K562 (cell line): ENCODE results near the gene WBP1L. TPM values are rescaled to one million over a fixed set of nuclear protein-coding genes. Genes with fewer than 3 reads are reported as not detected.

Experiments
- ATAC-seq: fragments of 200-7000 bp; cut with Tn5 transposase; 3 replicates; pipeline ENCODE4 v1.9.1; 2020; ENCODE audit warnings: moderate library complexity
- Bru-seq: library from RNA; stranded (reverse); fragments of 400-500 nt; gene quantifications from one replicate; lab custom pipeline; 2021; lab: Mats Ljungman, UMichigan
- BruChase-seq, 2 experiments: library from RNA; stranded (reverse); fragments of 400-500 nt; gene quantifications; one replicate each; lab custom pipeline; 2021; lab: Mats Ljungman, UMichigan
- BruUV-seq: library from RNA; stranded (reverse); fragments of 400-500 nt; replicated peaks from 2 replicates; lab custom pipeline; 2021; lab: Mats Ljungman, UMichigan
- CTCF ChIA-PET: fragments of 300-600 bp; formaldehyde crosslinking; extraction: SDS; loops from one replicate; lab custom pipeline; 2021; ENCODE audit warnings: low intra/inter-chr PET ratio; lab: Yijun Ruan, JAX
- POLR2A ChIA-PET: fragments of 300-600, 350-650 bp; sonication (Branson Sonifier 250); formaldehyde crosslinking; extraction: SDS; loops from one replicate; lab custom pipeline; 2021; ENCODE audit warnings: antibody characterized with exemption, inconsistent platforms; lab: Yijun Ruan, JAX
- DNase-seq, 4 experiments: peaks; one replicate each; pipeline versions ENCODE4 v3.0.0 to v3.0.0-alpha.2; 2011 to 2018; ENCODE audit warnings: low spot score in 3 of 4, mixed read lengths in 3 of 4; ENCODE audit errors: extremely low read depth in 1 of 4
- FAIRE-seq: peaks from 2 replicates; lab custom pipeline; 2011; peaks lifted over from hg19 to GRCh38; lab: Jason Lieb, UNC
- H2AFZ ChIP-seq: 2 replicates; pipeline ENCODE4 v1.6.0; 2011; ENCODE audit warnings: low read depth, low read length, control low read depth, inconsistent platforms
- H3K27ac ChIP-seq: fragments of 200-600 bp; 3 replicates; pipeline ENCODE4 v1.8.0; 2011; ENCODE audit warnings: low read depth, mild to moderate bottlenecking, control low read depth, inconsistent platforms, low read length, moderate library complexity, mixed read lengths; ENCODE audit errors: extremely low read depth
- H3K27me3 ChIP-seq, 2 experiments: fragments of 300-600 bp in 1 of 2; 2 replicates in 1 of 2; 3 replicates in 1 of 2; pipeline versions ENCODE4 v1.6.0 to v1.8.0; 2011; ENCODE audit warnings: inconsistent platforms in 2 of 2, low read length in 2 of 2, mild to moderate bottlenecking in 1 of 2, mixed read lengths in 1 of 2, moderate library complexity in 1 of 2; ENCODE audit not compliant: control insufficient read depth in 2 of 2, insufficient read depth in 2 of 2
- H3K36me3 ChIP-seq: fragments of 300-600 bp; 3 replicates; pipeline ENCODE4 v1.8.0; 2011; ENCODE audit warnings: mild to moderate bottlenecking, low read length, inconsistent platforms; ENCODE audit not compliant: control insufficient read depth, insufficient read depth
- H3K4me1 ChIP-seq, 2 experiments: fragments of 200-600 bp in 1 of 2; replicated peaks in 1 of 2; 2 replicates in 1 of 2; 3 replicates in 1 of 2; pipeline versions ENCODE4 v1.5.1 to v1.8.0; 2011; ENCODE audit warnings: inconsistent platforms in 2 of 2, low read length in 2 of 2, mild to moderate bottlenecking in 1 of 2, mixed read lengths in 1 of 2, moderate library complexity in 1 of 2; ENCODE audit not compliant: control insufficient read depth in 2 of 2, insufficient read depth in 2 of 2
- H3K4me2 ChIP-seq: 2 replicates; pipeline ENCODE4 v1.6.1; 2011; ENCODE audit warnings: low read length, control low read depth, inconsistent platforms, mixed read lengths; ENCODE audit not compliant: insufficient read depth
- H3K4me3 ChIP-seq: fragments of 200-600 bp; sonication (generic), shearing (Covaris generic); 2 replicates; pipeline ENCODE4 v1.5.1; 2016; ENCODE audit warnings: control low read depth, inconsistent platforms
- H3K79me2 ChIP-seq: fragments of 200-600 bp; 3 replicates; pipeline ENCODE4 v1.8.0; 2011; ENCODE audit warnings: low read length, inconsistent platforms; ENCODE audit not compliant: control insufficient read depth, insufficient read depth
- H3K9ac ChIP-seq, 2 experiments: 2 replicates each; pipeline versions ENCODE4 v1.6.0 to v1.6.1; 2011; ENCODE audit warnings: low read depth in 2 of 2, low read length in 2 of 2, control low read depth in 1 of 2, inconsistent platforms in 1 of 2, mild to moderate bottlenecking in 1 of 2, mixed read lengths in 1 of 2; ENCODE audit not compliant: insufficient read depth in 1 of 2
- H3K9me1 ChIP-seq: one replicate; pipeline ENCODE4 v1.6.0; 2011; ENCODE audit warnings: inconsistent platforms, mild to moderate bottlenecking, low read length, moderate library complexity; ENCODE audit not compliant: control insufficient read depth, insufficient read depth
- H3K9me3 ChIP-seq: replicated peaks from 2 replicates; pipeline ENCODE4 v1.5.1; 2011; ENCODE audit warnings: low read depth, low read length, inconsistent platforms; ENCODE audit not compliant: control insufficient read depth, insufficient read depth
- H4K20me1 ChIP-seq: replicated peaks from 2 replicates; pipeline ENCODE4 v1.6.1; 2011; ENCODE audit warnings: low read length, inconsistent platforms, mixed read lengths; ENCODE audit not compliant: control insufficient read depth, insufficient read depth
- ATF1 ChIP-seq, 2 experiments: fragments of 450-650 bp in 1 of 2; IDR thresholded peaks; 2 replicates each; pipeline ENCODE4 v1.6.1; 2016; ENCODE audit warnings: missing compliant biosample characterization in 1 of 2, missing genetic modification characterization in 1 of 2
- EGR1 ChIP-seq: fragments of 450-650 bp; conservative IDR thresholded peaks from 2 replicates; pipeline ENCODE4 v1.6.1; 2017; ENCODE audit warnings: mild to moderate bottlenecking
- ELF4 ChIP-seq: fragments of 450-650 bp; formaldehyde crosslinking; IDR thresholded peaks from 2 replicates; pipeline ENCODE4 v1.4.0; 2022; ENCODE audit warnings: missing genetic modification characterization
- ETV5 ChIP-seq: sonication (generic); formaldehyde crosslinking; IDR thresholded peaks from 2 replicates; pipeline ENCODE4 v1.4.0; 2020; ENCODE audit warnings: low read depth, mild to moderate bottlenecking, missing genetic modification reagents
- HLTF ChIP-seq: fragments of 450-650 bp; IDR thresholded peaks from 2 replicates; pipeline ENCODE4 v1.6.1; 2016
- MBD2 ChIP-seq: sonication (generic); IDR thresholded peaks from 2 replicates; pipeline ENCODE4 v1.6.1; 2016; ENCODE audit warnings: low read depth, borderline replicate concordance
- RBM14 ChIP-seq: fragments of 200-400 bp; formaldehyde crosslinking; IDR thresholded peaks from 2 replicates; pipeline ENCODE4 v1.6.1; 2018; ENCODE audit warnings: low read depth, mild to moderate bottlenecking, low read length, moderate library complexity, borderline replicate concordance; ENCODE audit not compliant: insufficient read depth
- SUPT5H ChIP-seq: fragments of 450-650 bp; IDR thresholded peaks from 2 replicates; pipeline ENCODE4 v1.6.1; 2016
- TAF9B ChIP-seq: fragments of 450-650 bp; IDR thresholded peaks from 2 replicates; pipeline ENCODE4 v1.6.1; 2018; ENCODE audit warnings: mild to moderate bottlenecking; ENCODE audit not compliant: partially characterized antibody
- ZBTB11 ChIP-seq, 3 experiments: fragments of 200-800 bp in 1 of 3; fragments of 250-450 bp in 1 of 3; fragments of 450-650 bp in 1 of 3; sonication (Bioruptor Pico) in 1 of 3; sonication (Bioruptor generic) in 1 of 3; formaldehyde crosslinking in 1 of 3; IDR thresholded peaks; 2 replicates each; pipeline versions ENCODE4 v1.6.1 to v1.8.0; 2016 to 2022; ENCODE audit warnings: mild to moderate bottlenecking in 2 of 3, missing genetic modification characterization in 2 of 3, missing compliant biosample characterization in 1 of 3, moderate library complexity in 1 of 3
- ZNF707 ChIP-seq: fragments of 250-450 bp; sonication (Bioruptor Pico); conservative IDR thresholded peaks from 2 replicates; pipeline ENCODE4 v1.8.0; 2022; ENCODE audit warnings: inconsistent platforms, mild to moderate bottlenecking, moderate library complexity
- WGBS: fragments of 100-300 bp; shearing (Covaris generic); methylation state at CpG from one replicate; pipeline ENCODE4 v1.1.6; 2016; ENCODE audit warnings: low coverage, mixed read lengths; ENCODE audit not compliant: insufficient coverage; ENCODE audit errors: missing lambda C conversion rate; 5-methylcytosine and 5-hydroxymethylcytosine counted together
- in situ Hi-C: fragments of 300-500 bp; cut with MboI; formaldehyde crosslinking; loops from 4 replicates; pipeline ENCODE4 v1.15.0; 2018; ENCODE audit warnings: inconsistent platforms, mixed read lengths
- intact Hi-C: fragments of 100-400 bp; cut with micrococcal nuclease; formaldehyde crosslinking; loops from 2 replicates; pipeline ENCODE4 v1.14.2; 2022
- long read RNA-seq, 3 experiments: library from polyadenylated mRNA in 2 of 3; library from RNA in 1 of 3; unstranded in 2 of 3; stranded (forward) in 1 of 3; transcript quantifications; one replicate each; pipeline ENCODE4 v2.0.0, GENCODE V29; 2019 to 2022
- polyA minus RNA-seq, 3 experiments: library from RNA; depleted of rRNA, polyadenylated mRNA; stranded (reverse); fragments of >200 nt; gene quantifications; 2 replicates each; pipeline ENCODE4 v1.2.3, GENCODE V29; 2011
- polyA plus RNA-seq, 8 experiments: library from polyadenylated mRNA; depleted of rRNA in 4 of 8; stranded (reverse) in 5 of 8; unstranded in 3 of 8; fragments of >200 nt; fragmentation: Nextera tagmentation in 2 of 8; fragmentation: Illumina TruSeq in 1 of 8; extraction: Ambion mirVana in 2 of 8; extraction: Trizol in 1 of 8; gene quantifications; 2 replicates each; pipeline versions ENCODE4 v1.2.1 to v1.2.3, GENCODE V29; 2011 to 2014; ENCODE audit warnings: inconsistent platforms in 1 of 8, missing spikeins in 1 of 8
- total RNA-seq, 7 experiments: library from RNA; depleted of rRNA in 6 of 7; stranded (reverse); fragments of >200 nt in 6 of 7; fragmentation: Illumina TruSeq in 2 of 7; extraction: Trizol in 2 of 7; gene quantifications; 2 replicates each; pipeline versions ENCODE4 v1.2.1 to v1.2.3, GENCODE V29; 2011 to 2021; ENCODE audit warnings: low replicate concordance in 1 of 7

The WBP1L gene
- total RNA-seq (2011; cell fraction: chromatin; rRNA removed; ENCODE audit: low replicate concordance), result 11.5 and 23.1 TPM in 2 replicates
- 19.7 and 23.5 TPM in 2 replicates for total RNA-seq (2011; cell fraction: nucleolus; rRNA removed)
- total RNA-seq (2011; cell fraction: nucleoplasm; rRNA removed), result 22.4 and 23.0 TPM in 2 replicates
- total RNA-seq (2014; rRNA removed), result 11.4 and 15.0 TPM in 2 replicates
- 6.6 and 6.7 TPM in 2 replicates for total RNA-seq (2014; rRNA removed; fragmentation: Illumina TruSeq; extraction: Trizol)
- 8.7 and 9.1 TPM in 2 replicates for total RNA-seq (2015; rRNA removed; fragmentation: Illumina TruSeq; extraction: Trizol)
- 11.8 and 14.4 TPM in 2 replicates for total RNA-seq (2021)
- 11.6 and 12.1 TPM in 2 replicates for polyA plus RNA-seq (2011; rRNA removed)
- polyA plus RNA-seq (2011; cell fraction: cytosol; rRNA removed), result 19.1 and 32.0 TPM in 2 replicates
- 8.0 and 8.9 TPM in 2 replicates for polyA plus RNA-seq (2011; cell fraction: nucleus; rRNA removed)
- polyA plus RNA-seq (2012), result 12.0 and 12.3 TPM in 2 replicates
- 11.5 and 12.3 TPM in 2 replicates for polyA plus RNA-seq (2014; fragmentation: Illumina TruSeq; extraction: Trizol)
- 1 to 10 TPM; 3.2 to 5.3 TPM for polyA plus RNA-seq (2014; fragmentation: Nextera tagmentation; extraction: Ambion mirVana)
- polyA plus RNA-seq (2014; rRNA removed), result 10.7 and 11.3 TPM in 2 replicates
- 17.5 and 24.0 TPM in 2 replicates for polyA minus RNA-seq (2011; rRNA and poly(A)+ RNA removed)
- 15.7 and 17.7 TPM in 2 replicates for polyA minus RNA-seq (2011; cell fraction: cytosol; rRNA and poly(A)+ RNA removed)
- 3.6 and 4.9 TPM in 2 replicates for polyA minus RNA-seq (2011; cell fraction: nucleus; rRNA and poly(A)+ RNA removed)
- Bru-seq, nascent RNA, result percentile 57 among the genes with signal in this experiment
- BruChase-seq, experiment 1, labeled RNA remaining after a 2-hour chase, result percentile 60 among the genes with signal in this experiment
- BruChase-seq, experiment 2, labeled RNA remaining after a 6-hour chase, result percentile 58 among the genes with signal in this experiment
- long read RNA-seq, experiment 1, transcript WBP1L-203 (4 exons, 1,428 nt), result major isoform, 11 of 40 reads
- long read RNA-seq, experiment 1, partial matches to known transcripts, result 28 of 40 reads
- long read RNA-seq, experiment 1, other reads (novel, unspliced or antisense), result 1 of 40 reads
- long read RNA-seq, experiment 2, partial matches to known transcripts, result 1 of 9 reads
- long read RNA-seq, experiment 2, other reads (novel, unspliced or antisense), result 6 of 9 reads
- long read RNA-seq, experiment 3, partial matches to known transcripts, result 0 of 2 reads
- long read RNA-seq, experiment 3, other reads (novel, unspliced or antisense), result 2 of 2 reads

GRCh38 chr10:102743588-102744373 lies at the start of gene WBP1L:
Gene WBP1L (plus strand): TSS chr10:102743948. CDS start chr10:102744054, 106 bp downstream.
- ATAC-seq (peak; percentile 95), DNase-seq (peak; percentile 89 to 96 (median 90)), FAIRE-seq (peak; percentile 100)
- peaks cover 36% of the 10 kb centered on the region for H3K79me2 ChIP-seq
- ChIA-PET POLR2A (interaction anchor here (1.1 kb wide), 2 partner anchors 9 to 30 kb away, joined by 3 to 6 read pairs; partner anchors contain the start of genes ARL3 and SFXN2), CTCF (interaction anchor here (0.7 kb wide), 1 partner anchor 171 kb away, joined by 5 read pairs; no protein-coding TSS in a partner anchor)
- peaks cover 9 to 28% of the 10 kb centered on the region in 2 experiments for H3K4me1 ChIP-seq
- BruUV-seq, result TSS peak; percentile 52
- H3K27ac ChIP-seq, result peak within 1 kb of the TSS; percentile 72
- H3K9me3 ChIP-seq, result no peaks in the 10 kb centered on the region
- H3K9me1 ChIP-seq, result no peaks in the 10 kb centered on the region
- in situ Hi-C loops, result no loop called here
- WGBS, result under 1% methylated on average over 23 of the region's 37 CpGs
- no peaks in the 10 kb centered on the region for H4K20me1 ChIP-seq
- H3K9ac ChIP-seq, result peak within 1 kb of the TSS; percentile 79 to 97
- H3K4me2 ChIP-seq, result peak within 1 kb of the TSS; percentile 99
- H3K36me3 ChIP-seq, result no peaks in the 10 kb centered on the region; the same call in 2 of the 3 replicates
- peak within 1 kb of the TSS; percentile 90 for H3K4me3 ChIP-seq
- intact Hi-C loops, result loop anchor here (5.0 kb wide), 3 partner anchors 34 to 159 kb away; no protein-coding TSS in a partner anchor
- no peaks in the 10 kb centered on the region for H3K27me3 ChIP-seq
- peak within 1 kb of the TSS; percentile 88 for H2AFZ ChIP-seq
- TF ChIP-seq SUPT5H (peak; percentile 84), MBD2 (peak; percentile 91), ATF1 (CRISPR knock-in tag; IDR thresholded peaks at IDR 0.05) (no peak), ATF1 (tag; IDR thresholded peaks at IDR 0.05) (peak; percentile 86), ZNF707 (CRISPR knock-in tag) (no peak), TAF9B (no peak), RBM14 (no peak), HLTF (0 out of 2 replicates have a peak, but pooled peaks have one; percentile 41), EGR1 (0 out of 2 replicates have a peak, but pooled peaks have one; percentile 15), ETV5 (CRISPR knock-in tag) (peak; percentile 54; the same call in 1 of the 2 replicates), ELF4 (CRISPR knock-in tag) (peak; percentile 36; the same call in 1 of the 2 replicates), ZBTB11 (CRISPR knock-in tag; IDR thresholded peaks at IDR 0.05) (peak in 1 of 3 experiments; percentile 76; a peak in 1 of 6 replicates)
